Measurements from ENCODE around the gene IDS.
"Not testable (repeated sequence)": the region's sequence is repeated elsewhere in the genome, so short reads cannot be mapped to it uniquely, and the experiment has no call there.

The IDS gene

DNA sequence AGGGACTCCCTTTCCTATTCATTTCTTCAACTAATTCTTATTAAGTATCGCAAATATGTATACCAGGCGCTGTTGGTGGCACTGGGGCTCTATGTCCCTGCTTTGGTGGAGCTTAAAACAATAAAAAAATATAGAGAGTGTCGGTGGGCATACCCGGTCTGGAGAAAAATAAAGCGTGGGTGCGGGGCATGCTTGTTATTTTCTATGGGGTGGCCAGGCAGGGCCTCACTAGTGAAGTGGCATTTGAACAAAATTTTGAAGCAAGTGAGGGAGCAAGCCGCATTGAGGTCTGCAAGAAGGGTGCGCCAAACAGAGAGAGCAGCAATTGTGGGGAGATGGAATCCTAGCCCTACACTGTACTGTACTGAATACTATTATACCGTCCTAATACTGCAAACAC lies 565 bp upstream of the IDS start (continued):
- TF ChIP-seq CSDC2 (CRISPR knock-in tag; IDR thresholded peaks at IDR 0.05) (no peak), ARNTL (CRISPR knock-in tag; IDR thresholded peaks at IDR 0.05; ENCODE audit: borderline replicate concordance, low read depth) (no peak), ESRRG (CRISPR knock-in tag; IDR thresholded peaks at IDR 0.05) (no peak), ZFP3 (CRISPR knock-in tag; IDR thresholded peaks at IDR 0.05) (no peak), GLIS3 (CRISPR knock-in tag; IDR thresholded peaks at IDR 0.05) (no peak), SNAI2 (CRISPR knock-in tag; IDR thresholded peaks at IDR 0.05) (no peak), ISL1 (CRISPR knock-in tag; IDR thresholded peaks at IDR 0.05) (no peak), ZNF70 (CRISPR knock-in tag; IDR thresholded peaks at IDR 0.05) (no peak), TOX (CRISPR knock-in tag; IDR thresholded peaks at IDR 0.05; ENCODE audit: borderline replicate concordance) (no peak)

GRCh38 chrX:149504226-149504914 lies 736 bp downstream of the IDS start:
- TF ChIP-seq ZC3H10 (CRISPR knock-in tag; IDR thresholded peaks at IDR 0.05) = no peak
- no peak for TF ChIP-seq ZFP3 (CRISPR knock-in tag; IDR thresholded peaks at IDR 0.05)
- TF ChIP-seq PPARA (CRISPR knock-in tag; IDR thresholded peaks at IDR 0.05; ENCODE audit: borderline replicate concordance) = no peak
- TF ChIP-seq TOX (CRISPR knock-in tag; IDR thresholded peaks at IDR 0.05; ENCODE audit: borderline replicate concordance) = no peak
- no peak for TF ChIP-seq ZNF8 (CRISPR knock-in tag; IDR thresholded peaks at IDR 0.05)
- no peak for TF ChIP-seq RARB (CRISPR knock-in tag; IDR thresholded peaks at IDR 0.05)
- no peak for TF ChIP-seq CSDC2 (CRISPR knock-in tag; IDR thresholded peaks at IDR 0.05)
- TF ChIP-seq ZNF70 (CRISPR knock-in tag; IDR thresholded peaks at IDR 0.05) = no peak
- TF ChIP-seq ARNTL (CRISPR knock-in tag; IDR thresholded peaks at IDR 0.05; ENCODE audit: borderline replicate concordance, low read depth) = no peak
- TF ChIP-seq, protein P1, sequence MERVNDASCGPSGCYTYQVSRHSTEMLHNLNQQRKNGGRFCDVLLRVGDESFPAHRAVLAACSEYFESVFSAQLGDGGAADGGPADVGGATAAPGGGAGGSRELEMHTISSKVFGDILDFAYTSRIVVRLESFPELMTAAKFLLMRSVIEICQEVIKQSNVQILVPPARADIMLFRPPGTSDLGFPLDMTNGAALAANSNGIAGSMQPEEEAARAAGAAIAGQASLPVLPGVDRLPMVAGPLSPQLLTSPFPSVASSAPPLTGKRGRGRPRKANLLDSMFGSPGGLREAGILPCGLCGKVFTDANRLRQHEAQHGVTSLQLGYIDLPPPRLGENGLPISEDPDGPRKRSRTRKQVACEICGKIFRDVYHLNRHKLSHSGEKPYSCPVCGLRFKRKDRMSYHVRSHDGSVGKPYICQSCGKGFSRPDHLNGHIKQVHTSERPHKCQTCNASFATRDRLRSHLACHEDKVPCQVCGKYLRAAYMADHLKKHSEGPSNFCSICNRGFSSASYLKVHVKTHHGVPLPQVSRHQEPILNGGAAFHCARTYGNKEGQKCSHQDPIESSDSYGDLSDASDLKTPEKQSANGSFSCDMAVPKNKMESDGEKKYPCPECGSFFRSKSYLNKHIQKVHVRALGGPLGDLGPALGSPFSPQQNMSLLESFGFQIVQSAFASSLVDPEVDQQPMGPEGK (CRISPR knock-in tag; IDR thresholded peaks at IDR 0.05; ENCODE audit: borderline replicate concordance) = no peak
- TF ChIP-seq, protein P2, sequence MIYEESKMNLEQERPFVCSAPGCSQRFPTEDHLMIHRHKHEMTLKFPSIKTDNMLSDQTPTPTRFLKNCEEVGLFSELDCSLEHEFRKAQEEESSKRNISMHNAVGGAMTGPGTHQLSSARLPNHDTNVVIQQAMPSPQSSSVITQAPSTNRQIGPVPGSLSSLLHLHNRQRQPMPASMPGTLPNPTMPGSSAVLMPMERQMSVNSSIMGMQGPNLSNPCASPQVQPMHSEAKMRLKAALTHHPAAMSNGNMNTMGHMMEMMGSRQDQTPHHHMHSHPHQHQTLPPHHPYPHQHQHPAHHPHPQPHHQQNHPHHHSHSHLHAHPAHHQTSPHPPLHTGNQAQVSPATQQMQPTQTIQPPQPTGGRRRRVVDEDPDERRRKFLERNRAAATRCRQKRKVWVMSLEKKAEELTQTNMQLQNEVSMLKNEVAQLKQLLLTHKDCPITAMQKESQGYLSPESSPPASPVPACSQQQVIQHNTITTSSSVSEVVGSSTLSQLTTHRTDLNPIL (CRISPR knock-in tag; IDR thresholded peaks at IDR 0.05; ENCODE audit: low read depth) = no peak
- no peak for TF ChIP-seq ZNF565 (CRISPR knock-in tag; conservative IDR thresholded peaks at IDR 0.05; ENCODE audit: low read depth)
- TF ChIP-seq GLIS3 (CRISPR knock-in tag; IDR thresholded peaks at IDR 0.05) = no peak
- peak; percentile 73 for ATAC-seq

DNA sequence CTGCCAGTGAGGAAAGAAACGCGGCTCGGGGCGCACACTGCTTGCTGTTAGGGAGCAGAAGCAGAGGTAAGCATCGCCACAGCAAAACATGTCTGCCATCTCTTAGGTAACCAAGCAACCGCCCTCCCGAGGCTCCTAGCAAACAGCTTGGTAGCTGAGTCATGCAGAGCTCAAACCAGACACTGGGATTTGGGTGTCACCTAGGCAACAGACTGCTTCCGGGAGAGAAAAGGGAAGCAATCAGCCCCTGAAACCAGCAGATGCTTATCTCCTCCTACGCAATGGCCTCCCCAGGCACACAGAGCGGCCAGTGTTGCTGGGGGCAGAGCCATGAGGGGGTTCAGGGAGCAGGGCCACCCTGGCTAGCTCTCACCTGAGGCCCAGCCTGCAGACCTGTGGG lies 1.7 kb downstream of the IDS start:
- peak; percentile 81 for ATAC-seq

GRCh38 chrX:149502923-149503322 lies 2.2 kb downstream of the IDS start:
- not testable (repeated sequence) for ATAC-seq

- TF ChIP-seq, protein P3, sequence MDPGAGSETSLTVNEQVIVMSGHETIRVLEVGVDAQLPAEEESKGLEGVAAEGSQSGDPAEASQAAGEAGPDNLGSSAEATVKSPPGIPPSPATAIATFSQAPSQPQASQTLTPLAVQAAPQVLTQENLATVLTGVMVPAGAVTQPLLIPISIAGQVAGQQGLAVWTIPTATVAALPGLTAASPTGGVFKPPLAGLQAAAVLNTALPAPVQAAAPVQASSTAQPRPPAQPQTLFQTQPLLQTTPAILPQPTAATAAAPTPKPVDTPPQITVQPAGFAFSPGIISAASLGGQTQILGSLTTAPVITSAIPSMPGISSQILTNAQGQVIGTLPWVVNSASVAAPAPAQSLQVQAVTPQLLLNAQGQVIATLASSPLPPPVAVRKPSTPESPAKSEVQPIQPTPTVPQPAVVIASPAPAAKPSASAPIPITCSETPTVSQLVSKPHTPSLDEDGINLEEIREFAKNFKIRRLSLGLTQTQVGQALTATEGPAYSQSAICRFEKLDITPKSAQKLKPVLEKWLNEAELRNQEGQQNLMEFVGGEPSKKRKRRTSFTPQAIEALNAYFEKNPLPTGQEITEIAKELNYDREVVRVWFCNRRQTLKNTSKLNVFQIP (CRISPR knock-in tag; IDR thresholded peaks at IDR 0.05; ENCODE audit: borderline replicate concordance, low read depth) = no peak
- TF ChIP-seq CSDC2 (CRISPR knock-in tag; IDR thresholded peaks at IDR 0.05) (no peak), SNAI2 (CRISPR knock-in tag; IDR thresholded peaks at IDR 0.05) (no peak), TCF4 (CRISPR knock-in tag; IDR thresholded peaks at IDR 0.05; ENCODE audit: borderline replicate concordance) (no peak), BACH2 (CRISPR knock-in tag; IDR thresholded peaks at IDR 0.05; ENCODE audit: borderline replicate concordance) (no peak), ZFP30 (CRISPR knock-in tag; IDR thresholded peaks at IDR 0.05) (no peak), OSR1 (CRISPR knock-in tag; IDR thresholded peaks at IDR 0.05) (no peak), ARNTL (CRISPR knock-in tag; IDR thresholded peaks at IDR 0.05; ENCODE audit: borderline replicate concordance, low read depth) (no peak), ZNF565 (CRISPR knock-in tag; conservative IDR thresholded peaks at IDR 0.05; ENCODE audit: low read depth) (no peak), ZFP3 (CRISPR knock-in tag; IDR thresholded peaks at IDR 0.05) (no peak), ZNF8 (CRISPR knock-in tag; IDR thresholded peaks at IDR 0.05) (no peak), ZC3H10 (CRISPR knock-in tag; IDR thresholded peaks at IDR 0.05) (no peak), GLIS3 (CRISPR knock-in tag; IDR thresholded peaks at IDR 0.05) (no peak)
- TF ChIP-seq, protein P4, sequence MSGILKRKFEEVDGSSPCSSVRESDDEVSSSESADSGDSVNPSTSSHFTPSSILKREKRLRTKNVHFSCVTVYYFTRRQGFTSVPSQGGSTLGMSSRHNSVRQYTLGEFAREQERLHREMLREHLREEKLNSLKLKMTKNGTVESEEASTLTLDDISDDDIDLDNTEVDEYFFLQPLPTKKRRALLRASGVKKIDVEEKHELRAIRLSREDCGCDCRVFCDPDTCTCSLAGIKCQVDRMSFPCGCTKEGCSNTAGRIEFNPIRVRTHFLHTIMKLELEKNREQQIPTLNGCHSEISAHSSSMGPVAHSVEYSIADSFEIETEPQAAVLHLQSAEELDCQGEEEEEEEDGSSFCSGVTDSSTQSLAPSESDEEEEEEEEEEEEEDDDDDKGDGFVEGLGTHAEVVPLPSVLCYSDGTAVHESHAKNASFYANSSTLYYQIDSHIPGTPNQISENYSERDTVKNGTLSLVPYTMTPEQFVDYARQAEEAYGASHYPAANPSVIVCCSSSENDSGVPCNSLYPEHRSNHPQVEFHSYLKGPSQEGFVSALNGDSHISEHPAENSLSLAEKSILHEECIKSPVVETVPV (CRISPR knock-in tag; IDR thresholded peaks at IDR 0.05) = no peak
- no peak for ATAC-seq
These were observed 5.3 kb downstream of the IDS start for GRCh38 chrX:149499766-149500165.
